Keratinocyte (primary cell): Measurements from ENCODE around the gene SMOC1. TPM values are rescaled to one million over a fixed set of nuclear protein-coding genes. Genes with fewer than 3 reads are reported as not detected.

ENCODE experiments used
- DNase-seq: peaks from one replicate; pipeline ENCODE4 v3.0.0-alpha.2; 2011; ENCODE audit warnings: low read depth, missing footprints, low spot score
- FAIRE-seq: peaks from 2 replicates; lab custom pipeline; 2011; peaks lifted over from hg19 to GRCh38; lab: Jason Lieb, UNC
- H2AFZ ChIP-seq: 2 replicates; pipeline ENCODE4 v1.6.0; 2012; ENCODE audit warnings: low read length, control low read depth, inconsistent platforms; ENCODE audit not compliant: control insufficient read depth
- H3K27ac ChIP-seq: 2 replicates; pipeline ENCODE4 v1.5.1; 2011; ENCODE audit warnings: low read length; ENCODE audit not compliant: control insufficient read depth, insufficient read depth
- H3K27me3 ChIP-seq: 3 replicates; pipeline ENCODE4 v1.6.0; 2011; ENCODE audit warnings: low read length; ENCODE audit not compliant: control insufficient read depth, insufficient read depth; ENCODE audit errors: extremely low read depth
- H3K36me3 ChIP-seq, 2 experiments: 2 replicates in 1 of 2; 3 replicates in 1 of 2; pipeline ENCODE4 v1.5.1; 2011; ENCODE audit warnings: low read length in 2 of 2, mild to moderate bottlenecking in 1 of 2; ENCODE audit not compliant: control insufficient read depth in 2 of 2, insufficient read depth in 2 of 2; ENCODE audit errors: extremely low read depth in 1 of 2
- H3K4me1 ChIP-seq: 3 replicates; pipeline ENCODE4 v1.5.1; 2011; ENCODE audit warnings: low read length; ENCODE audit not compliant: control insufficient read depth, insufficient read depth; ENCODE audit errors: extremely low read depth
- H3K4me2 ChIP-seq: 3 replicates; pipeline ENCODE4 v1.6.0; 2011; ENCODE audit warnings: low read depth, low read length; ENCODE audit not compliant: control insufficient read depth, insufficient read depth; ENCODE audit errors: extremely low read depth
- H3K4me3 ChIP-seq, 3 experiments: fragments of 200-600 bp in 1 of 3; sonication (generic) in 1 of 3; 2 replicates in 2 of 3; 3 replicates in 1 of 3; pipeline ENCODE4 v1.5.1; 2011 to 2016; ENCODE audit warnings: low read length in 3 of 3, mild to moderate bottlenecking in 3 of 3, control low read depth in 2 of 3, inconsistent platforms in 1 of 3, low read depth in 1 of 3, mixed read lengths in 1 of 3, mixed run types in 1 of 3, moderate library complexity in 1 of 3; ENCODE audit not compliant: control insufficient read depth in 2 of 3, insufficient read depth in 2 of 3; ENCODE audit errors: extremely low read depth in 1 of 3
- H3K79me2 ChIP-seq: 2 replicates; pipeline ENCODE4 v1.6.0; 2012; ENCODE audit warnings: low read length; ENCODE audit not compliant: control insufficient read depth, insufficient read depth
- H3K9ac ChIP-seq: 3 replicates; pipeline ENCODE4 v1.6.0; 2011; ENCODE audit warnings: low read length; ENCODE audit not compliant: control insufficient read depth, insufficient read depth; ENCODE audit errors: extremely low read depth
- H3K9me1 ChIP-seq: 3 replicates; pipeline ENCODE4 v1.6.0; 2011; ENCODE audit warnings: low read length; ENCODE audit not compliant: control insufficient read depth, insufficient read depth; ENCODE audit errors: extremely low read depth
- H3K9me3 ChIP-seq: 2 replicates; pipeline ENCODE4 v1.5.1; 2012; ENCODE audit warnings: low read depth, low read length; ENCODE audit not compliant: control insufficient read depth
- H4K20me1 ChIP-seq: 3 replicates; pipeline ENCODE4 v1.6.0; 2011; ENCODE audit warnings: low read length; ENCODE audit not compliant: control insufficient read depth, insufficient read depth; ENCODE audit errors: extremely low read depth
- EZH2 ChIP-seq: IDR thresholded peaks from one replicate; pipeline ENCODE4 v1.6.1; 2012; ENCODE audit warnings: inconsistent platforms, mild to moderate bottlenecking, low read length, moderate library complexity
- dilution Hi-C: fragments of 300-500 bp; cut with MboI; formaldehyde crosslinking; loops from one replicate; pipeline ENCODE4 v1.7.0; 2020; ENCODE audit warnings: low sequenced_read_pairs; ENCODE audit not compliant: extremely low pct_ligation_motif_present
- polyA plus RNA-seq, 5 experiments: library from polyadenylated mRNA; depleted of rRNA in 3 of 5; stranded (reverse) in 3 of 5; stranded (forward) in 1 of 5; unstranded in 1 of 5; fragments of >200 nt; gene quantifications; 1 replicate in 1 of 5; 2 replicates in 3 of 5; 3 replicates in 1 of 5; pipeline versions ENCODE4 v1.2.1 to v1.2.3, GENCODE V29; 2011 to 2012; ENCODE audit warnings: missing spikeins in 2 of 5, low read depth in 1 of 5, low replicate concordance in 1 of 5
- TF ChIP-seq, protein P1 (sequence below), 3 experiments: IDR thresholded peaks in 1 of 3; conservative IDR thresholded peaks in 1 of 3; optimal IDR thresholded peaks in 1 of 3; 2 replicates in 2 of 3; 3 replicates in 1 of 3; pipeline versions ENCODE3 to v1.5.1; 2011; ENCODE audit warnings: low read length in 3 of 3, mild to moderate bottlenecking in 3 of 3, moderate library complexity in 2 of 3, control low read depth in 1 of 3, inconsistent platforms in 1 of 3; ENCODE audit not compliant: insufficient read depth in 2 of 3; ENCODE audit errors: extremely low read depth in 1 of 3

Gene SMOC1
- polyA plus RNA-seq, 1 donor (not counting 4 experiments of a cell fraction or from before 2014, with no cell fraction given) = 6.0 TPM

DNA sequence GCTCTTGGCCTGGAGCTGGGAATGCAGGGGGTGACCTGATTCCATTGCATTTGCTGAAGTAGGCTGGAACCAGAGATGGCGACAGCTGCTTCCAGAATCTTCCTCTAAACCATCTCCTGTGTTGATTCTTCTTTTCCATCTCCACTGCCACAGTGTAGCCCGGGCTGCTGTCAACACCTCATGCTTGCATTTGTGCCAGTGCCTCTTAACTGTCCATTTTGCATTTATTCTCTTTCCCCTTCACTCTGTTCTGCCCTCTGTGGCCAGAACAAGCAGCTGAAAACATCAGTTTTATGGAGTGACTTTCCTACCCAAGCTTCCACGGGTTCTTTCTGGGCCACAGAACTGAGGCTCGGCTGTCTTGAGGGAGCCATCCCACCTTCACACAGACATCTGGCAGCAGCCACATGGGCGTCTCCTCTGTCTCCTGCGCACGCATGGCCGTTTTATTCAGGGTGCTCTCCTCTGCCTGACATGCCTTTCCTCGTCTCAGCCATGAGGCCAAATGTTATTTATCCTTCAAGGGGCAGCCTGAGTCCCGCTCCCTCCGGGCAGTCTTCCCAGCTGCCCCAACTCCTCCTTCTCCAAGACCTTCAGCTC lies 51.7 kb downstream of the SMOC1 start:
- no peak for DNase-seq
- H3K36me3 ChIP-seq = no peaks in the 10 kb centered on the region
- H3K4me2 ChIP-seq = no peak overlapping the region
- dilution Hi-C loops = no loop called here
- TF ChIP-seq, protein P1, sequence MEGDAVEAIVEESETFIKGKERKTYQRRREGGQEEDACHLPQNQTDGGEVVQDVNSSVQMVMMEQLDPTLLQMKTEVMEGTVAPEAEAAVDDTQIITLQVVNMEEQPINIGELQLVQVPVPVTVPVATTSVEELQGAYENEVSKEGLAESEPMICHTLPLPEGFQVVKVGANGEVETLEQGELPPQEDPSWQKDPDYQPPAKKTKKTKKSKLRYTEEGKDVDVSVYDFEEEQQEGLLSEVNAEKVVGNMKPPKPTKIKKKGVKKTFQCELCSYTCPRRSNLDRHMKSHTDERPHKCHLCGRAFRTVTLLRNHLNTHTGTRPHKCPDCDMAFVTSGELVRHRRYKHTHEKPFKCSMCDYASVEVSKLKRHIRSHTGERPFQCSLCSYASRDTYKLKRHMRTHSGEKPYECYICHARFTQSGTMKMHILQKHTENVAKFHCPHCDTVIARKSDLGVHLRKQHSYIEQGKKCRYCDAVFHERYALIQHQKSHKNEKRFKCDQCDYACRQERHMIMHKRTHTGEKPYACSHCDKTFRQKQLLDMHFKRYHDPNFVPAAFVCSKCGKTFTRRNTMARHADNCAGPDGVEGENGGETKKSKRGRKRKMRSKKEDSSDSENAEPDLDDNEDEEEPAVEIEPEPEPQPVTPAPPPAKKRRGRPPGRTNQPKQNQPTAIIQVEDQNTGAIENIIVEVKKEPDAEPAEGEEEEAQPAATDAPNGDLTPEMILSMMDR (optimal IDR thresholded peaks at IDR 0.05 in 1 of 3, IDR thresholded peaks at IDR 0.05 in 1 of 3, conservative IDR thresholded peaks at IDR 0.05 in 1 of 3; ENCODE audit: extremely low read depth in 1 of 3, insufficient read depth in 2 of 3, low read length in 3 of 3) = no peak
- TF ChIP-seq EZH2 = no peak
- no peak overlapping the region for H2AFZ ChIP-seq
- no peak overlapping the region for H3K9ac ChIP-seq
- no peak overlapping the region for H3K4me3 ChIP-seq
- H3K9me3 ChIP-seq = no peaks in the 10 kb centered on the region
- no peaks in the 10 kb centered on the region for H4K20me1 ChIP-seq
- no peaks in the 10 kb centered on the region for H3K27me3 ChIP-seq
- H3K27ac ChIP-seq = no peak overlapping the region
- H3K4me1 ChIP-seq = peaks cover 3% of the 10 kb centered on the region
- FAIRE-seq = no peak
- no peaks in the 10 kb centered on the region for H3K79me2 ChIP-seq
- no peaks in the 10 kb centered on the region for H3K9me1 ChIP-seq

DNA sequence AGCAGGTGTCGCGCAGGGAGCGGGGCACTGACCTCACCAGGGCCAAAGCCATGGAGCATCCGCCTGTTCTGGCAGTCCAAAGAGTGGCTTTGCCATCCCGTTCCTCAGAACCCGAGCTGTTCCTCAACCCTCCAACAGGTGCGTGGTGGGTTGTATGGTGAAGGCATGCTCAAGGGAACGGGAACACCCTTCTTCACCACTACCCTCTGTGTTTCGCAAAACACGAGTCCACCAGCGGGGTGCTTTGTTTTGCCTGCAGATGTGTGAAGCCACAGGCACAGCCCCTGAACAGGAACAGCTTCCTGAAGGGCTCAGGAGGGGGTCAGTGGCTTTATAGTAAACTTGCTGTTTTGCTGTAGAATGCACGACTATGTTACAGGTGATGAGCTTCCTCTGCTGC lies 52.7 kb downstream of the SMOC1 start:
- dilution Hi-C loops = no loop called here
- TF ChIP-seq EZH2 = no peak
- H3K9ac ChIP-seq = no peak overlapping the region
- H3K36me3 ChIP-seq = no peaks in the 10 kb centered on the region
- FAIRE-seq (no peak), DNase-seq (no peak)
- H3K9me3 ChIP-seq = no peaks in the 10 kb centered on the region
- no peaks in the 10 kb centered on the region for H3K79me2 ChIP-seq
- H2AFZ ChIP-seq = no peak overlapping the region
- no peak overlapping the region for H3K4me3 ChIP-seq
- no peaks in the 10 kb centered on the region for H3K9me1 ChIP-seq
- no peaks in the 10 kb centered on the region for H3K27me3 ChIP-seq
- no peaks in the 10 kb centered on the region for H4K20me1 ChIP-seq
- no peak overlapping the region for H3K27ac ChIP-seq
- H3K4me1 ChIP-seq = peaks cover 10% of the 10 kb centered on the region
- H3K4me2 ChIP-seq = no peak overlapping the region

DNA sequence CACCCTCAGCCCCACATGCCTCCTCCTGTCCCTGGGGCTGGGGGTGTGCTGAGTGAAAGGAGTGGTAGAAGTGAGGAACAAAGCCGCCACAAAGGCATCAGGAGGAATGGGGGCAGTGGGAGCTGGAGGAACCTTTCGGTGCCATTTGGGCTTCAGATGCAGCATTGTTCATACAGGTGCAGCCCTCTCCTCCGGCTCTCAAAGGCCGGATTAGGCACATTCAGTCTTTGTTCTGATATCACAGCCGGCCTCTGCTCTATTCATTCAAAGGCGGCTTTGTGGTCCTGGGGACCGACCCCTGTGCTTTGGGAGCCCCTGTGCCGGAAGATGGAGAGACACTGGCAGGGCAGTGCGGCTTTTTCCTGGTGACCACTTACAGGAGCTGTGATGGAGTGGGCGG lies 53.2 kb downstream of the SMOC1 start:
- TF ChIP-seq EZH2 = no peak
- TF ChIP-seq, protein P1 (optimal IDR thresholded peaks at IDR 0.05 in 1 of 3, IDR thresholded peaks at IDR 0.05 in 1 of 3, conservative IDR thresholded peaks at IDR 0.05 in 1 of 3; ENCODE audit: extremely low read depth in 1 of 3, insufficient read depth in 2 of 3, low read length in 3 of 3) = no peak
- H3K4me3 ChIP-seq = no peak overlapping the region
- no peaks in the 10 kb centered on the region for H4K20me1 ChIP-seq
- no peak for FAIRE-seq
- no peak overlapping the region for H3K27ac ChIP-seq
- no peak overlapping the region for H3K9ac ChIP-seq
- H3K4me2 ChIP-seq = no peak overlapping the region
- H3K79me2 ChIP-seq = no peaks in the 10 kb centered on the region
- no peaks in the 10 kb centered on the region for H3K9me3 ChIP-seq
- dilution Hi-C loops = no loop called here
- no peaks in the 10 kb centered on the region for H3K9me1 ChIP-seq
- peaks cover 10% of the 10 kb centered on the region for H3K4me1 ChIP-seq
- DNase-seq = no peak
- H3K36me3 ChIP-seq = no peaks in the 10 kb centered on the region
- H3K27me3 ChIP-seq = no peaks in the 10 kb centered on the region
- no peak overlapping the region for H2AFZ ChIP-seq
